NCI-H82 treated with DMSO at 0.1 percent for 48 hours (cell line): ENCODE data around the gene GLS.
"Not testable (repeated sequence)": the region's sequence is repeated elsewhere in the genome, so short reads cannot be mapped to it uniquely, and the experiment has no call there.

Source experiments
- DNase-seq: peaks from one replicate; lab custom pipeline; 2025; ENCODE audit not compliant: unreplicated experiment; lab: John Stamatoyannopoulos, UW

Gene GLS

DNA sequence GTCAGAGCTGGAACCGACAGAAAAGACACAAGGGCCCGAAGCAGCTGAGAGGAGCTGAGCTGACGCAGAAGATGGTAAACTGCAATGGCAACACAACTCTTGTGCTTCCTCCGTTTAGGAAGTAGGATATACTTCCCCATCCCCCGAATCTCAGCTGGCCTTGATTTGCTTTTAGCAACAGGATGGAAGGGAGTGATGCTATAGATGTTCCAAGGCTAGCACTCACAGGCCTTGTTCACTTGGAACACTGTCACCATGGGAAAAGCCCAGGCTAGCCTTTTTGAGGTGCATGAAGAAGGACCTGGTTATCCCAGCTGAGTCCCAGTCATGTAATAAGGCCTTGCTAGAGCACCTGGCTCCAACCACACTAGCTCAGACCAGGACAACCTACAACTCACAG, 107.3 kb downstream of the GLS start:
- no peak for DNase-seq

DNA sequence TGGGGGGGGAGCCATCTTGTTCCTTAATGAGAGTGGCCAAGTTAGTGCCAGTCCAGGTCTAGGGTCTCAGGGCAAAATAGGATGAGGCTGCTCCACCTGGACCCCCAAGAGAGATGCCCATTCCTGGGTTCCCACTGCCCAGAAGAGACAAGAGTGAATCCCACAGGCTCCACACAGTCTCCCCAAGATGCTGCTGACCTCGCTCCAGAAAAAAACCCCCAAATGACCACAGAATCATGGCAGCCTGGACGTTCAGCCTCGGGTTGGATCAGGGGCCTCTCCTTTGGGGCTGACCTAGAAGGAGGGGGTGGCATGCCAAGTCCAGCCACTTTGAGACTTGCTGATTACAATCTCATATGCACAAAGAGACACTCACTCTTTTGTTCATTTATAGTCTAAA, 108.3 kb downstream of the GLS start:
- DNase-seq, result no peak

DNA sequence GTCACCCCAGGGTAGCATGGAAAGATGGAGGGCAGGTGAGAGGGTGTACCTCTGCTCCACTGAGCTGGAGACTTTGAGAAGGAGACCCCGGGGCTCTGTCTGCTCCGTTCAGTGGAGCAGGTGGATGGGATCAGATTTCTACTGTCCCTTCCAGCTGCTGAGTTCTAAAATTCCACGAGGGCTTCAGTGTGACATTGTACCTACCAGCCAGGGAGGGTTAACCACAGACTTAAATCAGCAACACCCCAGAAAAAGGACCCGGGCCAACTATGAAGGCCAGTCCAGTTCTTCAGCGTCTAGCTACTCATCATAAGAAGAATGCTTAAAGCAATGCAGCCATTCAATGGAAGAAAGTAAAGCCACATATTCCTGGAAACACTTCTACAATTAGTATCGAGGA, 109.5 kb downstream of the GLS start:
- no peak for DNase-seq

DNA sequence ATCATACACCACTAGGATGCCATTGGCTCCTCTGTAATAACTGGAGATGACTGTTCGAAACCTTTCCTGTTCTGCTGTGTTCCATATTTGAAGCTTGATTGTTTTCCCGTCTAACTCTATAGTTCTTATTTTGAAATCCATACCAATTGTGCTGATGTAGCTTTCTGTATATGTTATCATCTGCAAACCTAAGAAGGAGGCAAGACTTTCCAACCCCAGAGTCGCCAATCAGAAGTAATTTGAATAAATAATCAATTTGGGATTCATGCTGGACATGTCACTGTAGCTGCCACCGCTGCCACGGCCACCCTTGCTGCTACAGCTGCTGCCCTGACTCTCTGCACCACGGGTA, 112.6 kb downstream of the GLS start:
- DNase-seq, result no peak

DNA sequence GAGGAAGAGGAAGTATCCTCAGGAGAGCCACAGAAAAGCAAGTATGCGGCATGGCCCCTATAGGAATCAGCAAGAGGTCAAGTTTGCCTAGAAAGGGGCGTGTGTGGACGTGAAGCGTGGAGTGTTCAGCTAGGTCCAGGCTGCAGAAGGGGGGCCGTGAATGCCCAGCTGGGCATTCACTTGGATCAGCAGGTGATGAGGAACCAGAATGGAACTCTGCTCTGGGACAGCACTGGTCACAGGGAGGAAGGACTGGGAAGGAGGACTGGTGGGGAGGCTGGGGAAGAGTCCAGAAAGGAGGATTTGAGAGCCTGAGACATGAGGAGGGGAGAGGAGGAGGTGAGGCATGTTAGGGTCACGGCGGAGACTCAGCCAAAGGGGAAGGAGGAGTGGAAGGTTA, 113.5 kb downstream of the GLS start:
- DNase-seq, result no peak

DNA sequence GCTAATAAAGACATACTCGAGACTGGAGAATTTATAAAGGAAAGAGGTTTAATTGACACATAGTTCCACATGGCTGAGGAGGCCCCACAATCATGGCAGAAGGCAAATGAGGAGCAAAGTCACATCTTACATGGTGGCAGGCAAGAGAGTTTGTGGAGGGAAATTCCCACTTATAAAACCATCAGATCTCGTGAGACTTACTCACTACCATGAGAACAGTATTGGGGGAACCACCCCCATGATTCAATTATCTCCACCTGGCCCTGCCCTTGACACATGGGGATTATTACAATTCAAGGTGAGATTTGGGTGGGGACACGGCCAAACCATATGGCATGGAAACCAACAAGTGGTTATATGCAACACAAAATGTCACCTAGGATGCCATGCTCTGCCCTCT, 114.7 kb downstream of the GLS start:
- DNase-seq, result not testable (repeated sequence)

DNA sequence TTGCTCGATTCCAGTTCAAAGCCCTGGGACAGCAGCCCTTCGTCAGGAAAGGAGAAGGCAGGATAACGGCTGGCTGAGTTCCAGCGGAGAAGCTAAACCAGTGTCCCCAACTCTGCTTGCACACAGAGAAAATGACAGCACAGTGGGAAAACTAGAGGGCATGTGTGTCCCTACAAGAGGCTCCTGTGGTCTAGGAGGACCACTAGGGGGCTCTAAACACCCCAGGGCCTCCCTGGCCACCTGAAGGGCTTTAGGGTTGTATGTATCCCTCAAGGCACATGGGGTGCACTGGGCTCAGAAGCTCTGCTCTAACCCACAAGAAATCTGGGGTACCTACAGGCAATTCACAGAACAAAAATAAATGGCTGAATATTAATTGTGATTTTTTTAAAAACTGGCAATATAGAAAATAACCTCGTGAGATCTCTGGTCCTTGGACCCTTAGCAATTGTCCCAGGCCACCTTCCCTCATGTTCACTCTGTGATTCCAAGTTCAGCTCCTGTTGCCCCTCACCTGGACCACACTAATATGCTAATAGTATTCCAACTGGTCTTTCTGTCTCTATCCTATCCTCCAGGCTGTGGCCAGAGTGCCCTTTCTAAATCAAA, 115.8 kb downstream of the GLS start:
- no peak for DNase-seq

DNA sequence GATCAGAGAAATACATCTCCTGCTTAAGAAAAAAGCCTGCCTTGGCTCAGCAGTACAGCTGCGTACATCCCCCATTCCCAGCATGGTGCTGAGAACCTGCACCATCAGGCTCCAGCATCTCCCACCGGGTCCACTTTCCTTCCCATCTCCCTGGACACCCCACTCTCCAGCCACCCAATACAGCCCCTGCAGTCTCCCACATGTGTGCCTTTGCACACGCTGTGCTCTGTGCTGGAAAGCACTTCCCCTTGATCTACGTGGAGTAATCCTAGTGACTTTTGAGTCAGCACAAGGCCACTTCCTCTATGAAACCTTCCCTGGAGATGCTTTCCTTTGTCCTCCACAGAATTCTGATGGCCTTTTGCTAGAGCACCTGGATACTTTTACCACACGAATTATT, 116.3 kb downstream of the GLS start:
- no peak for DNase-seq

DNA sequence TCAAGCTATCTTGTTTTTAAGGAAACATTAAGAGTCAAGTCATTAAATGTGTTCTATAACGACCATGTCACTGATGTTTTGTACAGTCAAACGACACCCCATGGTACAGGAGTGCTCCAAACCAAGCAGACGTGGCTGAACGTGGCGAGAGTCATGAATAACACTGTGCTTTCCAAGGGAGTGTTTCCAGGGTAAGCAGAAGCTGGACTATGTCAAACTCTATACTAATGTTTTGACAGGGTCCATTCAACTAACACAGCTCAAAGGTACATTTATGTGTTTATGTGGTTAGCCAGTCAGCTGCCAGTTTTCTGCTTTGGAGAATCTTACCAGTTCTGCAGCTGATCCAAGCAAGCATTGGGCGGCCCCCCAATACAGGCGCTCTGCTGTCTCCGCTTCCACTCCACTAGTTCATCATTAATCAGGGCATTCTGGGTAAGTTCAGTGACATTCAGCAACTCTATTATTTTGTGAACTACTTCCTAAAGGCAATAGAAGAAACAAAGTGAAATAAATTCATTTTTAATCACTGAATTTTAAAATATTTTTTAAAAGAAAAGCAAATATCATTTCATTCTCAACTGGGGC, 117.0 kb downstream of the GLS start:
- DNase-seq, result no peak

DNA sequence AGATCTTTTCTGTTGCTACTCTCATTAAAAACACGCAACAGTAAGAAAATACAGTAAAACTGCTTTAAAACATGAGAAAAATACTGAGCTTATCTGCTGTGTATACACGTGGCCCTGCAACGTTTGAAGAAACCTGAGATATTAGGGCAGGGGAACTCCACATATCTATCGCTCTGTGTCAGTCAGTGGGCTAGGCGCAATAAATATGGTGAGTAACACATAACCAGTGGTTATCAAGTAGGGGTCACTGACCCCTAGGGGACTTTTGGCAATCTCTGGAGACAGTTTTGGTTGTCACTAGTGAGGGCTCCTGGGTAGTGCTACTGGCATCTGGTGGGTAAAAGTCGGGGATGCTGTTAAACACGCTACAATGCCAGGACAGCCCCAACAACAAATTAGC, 118.4 kb downstream of the GLS start:
- DNase-seq, result no peak

DNA sequence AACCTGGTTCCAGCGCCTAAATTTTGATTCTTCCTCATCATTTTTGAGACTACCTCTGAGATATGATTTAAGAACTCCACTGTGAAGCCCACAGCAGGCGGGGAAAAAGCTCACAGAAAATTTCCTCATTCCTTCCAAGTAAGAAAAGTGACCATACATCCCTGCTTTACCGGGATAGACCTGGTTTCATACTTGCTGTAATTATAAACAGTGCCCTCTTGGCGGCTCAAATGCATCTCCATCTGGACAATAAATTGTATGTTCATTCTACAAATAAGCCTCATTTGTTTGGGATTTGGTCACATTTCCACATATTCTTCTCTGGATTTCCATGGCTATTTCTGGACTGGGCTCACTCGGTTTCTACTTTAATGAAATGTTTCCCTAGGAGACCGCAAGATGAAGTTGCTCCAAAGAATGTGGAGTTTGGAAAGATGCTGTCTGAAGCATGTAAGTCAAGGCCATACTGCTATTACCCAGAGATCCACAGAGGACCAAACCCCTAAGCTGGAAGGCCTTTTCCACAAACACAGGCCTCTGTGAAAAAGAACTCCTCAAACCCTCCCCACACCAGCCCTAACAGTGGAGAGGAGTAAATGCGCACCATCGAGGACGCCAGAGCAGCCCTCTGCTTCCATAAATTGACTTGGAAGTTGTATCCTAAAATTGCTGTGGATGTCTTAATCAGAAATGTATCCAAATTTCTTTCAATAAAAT, 119.5 kb downstream of the GLS start:
- no peak for DNase-seq

DNA sequence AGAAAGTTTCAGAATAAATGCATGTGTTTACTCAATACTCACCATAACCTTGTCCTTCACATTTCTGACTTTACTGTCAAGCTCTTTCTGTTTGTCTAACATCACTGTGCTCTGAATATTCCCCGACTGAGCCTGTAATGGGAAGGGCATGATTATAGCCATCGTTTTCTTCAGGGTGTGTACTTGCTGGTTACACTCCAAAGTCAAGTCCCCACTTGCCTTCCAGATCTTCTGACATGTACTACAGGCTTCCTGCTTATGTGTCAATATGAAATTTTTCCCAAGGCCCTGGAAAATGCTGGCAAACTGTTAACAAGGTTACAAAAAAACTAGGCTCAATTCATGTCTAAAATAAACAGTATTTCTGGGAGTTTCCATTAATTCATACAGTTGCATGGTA, 120.4 kb downstream of the GLS start:
- no peak for DNase-seq

DNA sequence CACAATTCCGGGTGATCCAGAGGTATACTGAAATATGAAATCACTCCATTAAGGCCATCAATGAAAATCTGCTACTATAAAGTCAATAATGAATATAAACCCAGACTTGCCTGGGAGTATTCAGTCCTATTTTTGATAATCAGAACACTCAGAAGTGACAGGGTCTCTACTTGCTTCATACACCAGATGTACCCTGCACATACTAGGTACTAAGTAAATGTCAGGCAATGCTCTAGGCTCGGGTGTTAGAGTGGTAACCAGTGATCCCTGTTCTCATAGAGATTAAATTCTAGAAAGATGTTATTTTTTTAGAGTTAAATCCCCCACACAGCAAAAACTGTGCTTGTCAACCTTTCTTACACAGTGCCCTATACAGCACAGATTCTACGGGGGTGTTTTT, 121.0 kb downstream of the GLS start:
- no peak for DNase-seq

DNA sequence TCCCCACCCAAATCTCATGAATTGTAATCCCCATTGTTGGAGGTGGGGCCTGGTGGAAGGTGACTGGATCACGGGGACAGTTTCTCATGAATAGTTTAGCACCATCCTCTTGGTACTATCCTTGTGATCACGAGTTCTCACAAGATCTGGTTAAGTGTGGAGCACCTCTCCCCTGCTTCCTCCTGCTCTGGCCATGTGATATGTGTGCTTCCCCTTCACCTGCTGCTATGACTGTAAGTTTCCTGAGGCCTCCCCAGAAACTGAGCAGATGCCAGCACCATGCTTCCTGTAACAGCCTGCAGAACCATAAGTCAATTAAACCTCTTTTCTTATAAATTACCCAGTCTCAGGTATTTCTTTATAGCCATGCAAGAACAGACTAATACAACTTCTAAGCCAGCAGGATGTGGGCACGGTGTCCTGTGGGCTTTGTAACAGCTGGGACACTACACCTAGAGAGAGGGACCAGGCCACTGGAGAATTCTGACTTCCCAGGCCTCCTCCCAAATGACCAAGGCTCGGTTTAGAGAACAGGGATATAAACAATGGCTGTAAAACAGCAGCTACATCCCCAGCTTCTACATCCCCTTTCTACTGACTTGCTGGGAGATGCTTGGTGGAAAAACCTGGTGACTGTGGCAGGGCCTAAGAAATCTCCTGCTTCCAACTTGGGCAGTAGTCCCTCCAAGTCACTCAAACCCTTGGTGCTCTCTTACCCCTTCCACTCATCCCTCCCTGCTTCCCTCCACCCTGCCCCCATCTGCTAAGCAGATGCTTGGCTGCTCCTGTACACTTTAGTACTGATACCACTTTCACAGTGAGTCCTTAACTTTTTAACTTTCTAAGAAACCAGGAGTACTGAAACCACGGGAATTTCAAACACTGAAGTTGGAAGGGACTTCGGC, 123.0 kb downstream of the GLS start:
- no peak for DNase-seq

DNA sequence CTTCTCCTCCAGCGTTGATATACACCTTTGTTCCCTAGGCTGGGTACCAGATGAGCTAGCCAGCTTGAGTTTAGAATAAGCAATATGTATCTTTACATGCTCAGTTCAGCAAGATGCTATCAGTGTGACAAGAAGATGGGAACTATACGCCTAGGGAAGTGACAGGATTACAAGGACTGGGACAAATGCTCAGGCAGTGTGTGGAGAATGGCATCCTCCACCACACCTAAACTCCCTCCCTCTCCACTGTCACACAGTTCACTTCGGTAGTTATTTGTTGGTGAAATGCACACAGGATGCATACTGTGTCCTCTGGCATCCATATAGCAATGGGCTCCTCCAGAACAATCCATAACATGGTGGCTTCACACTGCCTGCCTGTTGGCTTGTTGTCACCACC, 125.7 kb downstream of the GLS start:
- no peak for DNase-seq

DNA sequence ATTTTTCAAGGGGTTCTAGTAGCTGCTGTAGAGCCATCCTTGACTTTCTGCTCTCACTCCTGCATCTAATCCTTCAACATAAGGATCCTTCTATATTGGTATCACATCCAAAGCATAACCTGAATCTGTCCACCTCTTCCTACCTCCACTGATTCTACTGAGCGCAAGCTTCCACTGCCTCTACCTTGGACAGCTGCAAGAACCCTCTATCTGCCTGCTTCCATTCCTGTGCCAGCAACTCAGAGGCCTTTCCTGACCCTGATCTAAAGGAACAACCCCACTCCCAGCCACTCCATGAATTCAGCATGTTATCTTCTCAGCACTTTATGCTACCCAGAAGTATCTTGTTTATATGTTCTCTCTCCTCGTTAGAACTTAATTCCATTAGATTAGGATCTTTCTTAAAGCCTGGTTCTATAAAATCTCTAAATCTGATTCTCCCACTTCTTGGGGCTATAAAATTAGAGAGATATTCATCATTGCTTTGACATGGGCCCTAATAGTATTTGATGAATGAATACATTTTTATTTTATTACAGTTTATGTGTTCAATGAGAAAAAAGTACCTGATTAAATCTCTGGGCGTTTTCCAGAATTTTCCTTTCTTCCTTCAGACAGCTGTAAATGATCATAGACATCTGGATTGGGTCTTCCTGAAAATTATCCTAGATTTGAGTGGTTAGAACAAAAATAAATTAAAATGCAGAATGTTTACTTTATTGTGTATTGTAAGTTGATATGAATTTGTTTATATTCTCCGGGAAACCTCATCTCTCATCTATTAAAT, 126.6 kb downstream of the GLS start:
- no peak for DNase-seq

DNA sequence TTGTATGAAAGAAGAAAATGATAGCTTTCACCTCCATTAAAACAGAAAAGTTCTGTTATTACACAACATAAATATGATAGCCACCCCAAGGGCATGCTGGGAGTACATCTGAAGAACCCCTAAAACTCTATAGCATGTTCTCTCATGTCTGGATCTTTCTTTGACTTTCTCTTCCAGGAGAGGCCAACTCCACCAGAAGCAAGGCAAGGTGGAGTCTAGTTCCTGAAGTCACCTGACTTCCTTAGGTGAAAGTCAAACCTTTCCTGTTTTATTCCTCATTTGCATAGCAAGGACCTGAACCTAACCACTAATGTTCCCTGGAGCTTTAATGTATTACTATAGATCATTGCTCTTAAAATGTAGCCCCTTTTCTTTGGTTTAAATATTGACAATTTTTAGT, 127.7 kb downstream of the GLS start:
- no peak for DNase-seq

DNA sequence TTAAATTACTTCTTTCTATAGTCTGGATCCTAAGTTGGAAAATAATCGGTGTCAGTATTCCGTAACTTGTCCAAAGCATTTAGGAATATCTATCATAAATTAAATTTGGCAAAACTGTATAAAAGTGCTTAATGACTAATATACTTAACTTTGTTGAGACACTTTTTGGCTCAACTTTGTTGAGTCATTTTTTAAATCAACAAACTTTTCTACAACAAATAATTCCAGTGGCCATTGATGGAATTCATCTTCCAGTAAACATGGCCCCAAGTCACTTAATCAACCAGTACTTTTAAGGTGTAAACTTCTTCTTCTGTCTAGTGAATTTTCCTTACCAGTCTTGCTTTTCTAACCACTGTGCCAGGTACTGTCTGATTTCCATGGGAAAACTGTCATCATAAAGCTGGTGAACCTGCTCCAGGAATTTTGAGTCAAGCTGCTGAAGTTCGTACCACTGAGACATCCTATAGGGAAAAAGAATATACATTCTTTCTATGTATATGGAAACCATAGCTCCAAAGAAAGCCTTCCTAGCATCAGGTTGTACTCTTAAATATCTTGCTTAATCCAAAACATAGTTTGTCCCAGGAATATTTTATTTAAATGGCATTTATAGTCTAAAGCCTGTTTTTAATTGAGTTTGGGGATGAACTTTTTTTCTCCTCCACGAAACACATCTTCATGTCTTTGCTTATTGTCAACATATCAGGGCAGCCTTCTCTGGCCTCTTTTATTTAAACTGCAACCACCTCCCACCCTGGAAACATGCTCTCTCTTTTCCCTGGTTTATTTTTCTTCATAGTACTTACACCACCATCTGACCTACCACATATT, 129.1 kb downstream of the GLS start:
- DNase-seq, result no peak

DNA sequence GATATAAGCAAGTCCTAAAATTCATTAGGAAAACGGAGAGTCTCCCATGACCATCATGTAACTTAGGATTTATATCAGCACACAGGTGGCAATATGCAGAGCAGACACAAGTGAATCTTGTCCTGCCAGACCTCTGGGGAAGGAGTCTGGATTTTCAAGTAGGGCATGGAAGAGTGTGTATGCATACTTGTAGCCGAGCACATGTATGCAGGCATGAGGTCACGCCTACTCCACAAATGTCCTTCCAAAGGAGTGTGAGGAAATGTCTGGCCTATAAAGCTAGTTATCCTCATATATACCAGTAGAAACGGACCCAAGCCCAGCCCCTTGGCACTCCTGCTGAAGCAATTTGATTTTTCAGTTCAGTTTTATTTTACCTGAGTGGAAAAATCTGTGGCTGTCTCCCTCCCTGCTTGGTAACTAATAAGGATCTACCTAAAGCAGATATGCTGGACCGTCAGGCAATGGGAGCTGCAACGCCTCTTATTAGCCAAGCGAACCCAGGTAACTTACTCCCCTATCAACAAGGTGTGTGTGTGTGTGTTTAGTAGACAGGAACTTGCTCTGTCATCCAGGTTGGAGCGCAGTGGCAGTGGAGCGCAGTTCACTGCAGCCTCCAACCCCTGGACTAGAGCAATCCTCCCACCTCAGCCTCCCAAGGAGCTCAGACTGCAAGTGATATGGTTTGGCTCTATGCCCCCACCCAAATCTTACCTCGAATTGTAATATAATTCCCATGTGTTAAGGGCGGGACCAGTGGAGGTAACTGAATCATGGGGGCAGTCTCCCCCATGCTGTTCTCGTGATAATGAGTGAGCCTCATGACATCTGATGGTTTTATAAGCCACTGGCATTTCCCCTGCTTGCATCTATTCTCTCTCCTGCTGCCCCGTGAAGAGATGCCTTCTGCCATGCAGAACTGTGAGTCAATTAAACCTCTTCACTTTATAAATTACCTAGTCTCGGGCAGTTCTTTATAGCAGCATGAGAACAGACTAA, 130.6 kb downstream of the GLS start:
- no peak for DNase-seq
